GM20000 (cell line): ENCODE results near the gene TK1.
A peak's percentile ranks its signal among the peaks of the same experiment; 100 is the strongest.
"Not testable (repeated sequence)": the region's sequence is repeated elsewhere in the genome, so short reads cannot be mapped to it uniquely, and the experiment has no call there.

Experiments
- DNase-seq: peaks from one replicate; pipeline ENCODE4 v3.0.0; 2012; ENCODE audit warnings: low spot score
- CTCF ChIP-seq: IDR thresholded peaks from 2 replicates; pipeline ENCODE4 v1.5.1; 2012; ENCODE audit warnings: mild to moderate bottlenecking, control low read depth; ENCODE audit errors: extremely low read depth, missing control alignments

The TK1 gene

GRCh38 chr17:78186692-78187595, at the start of gene TK1, which contains the start of gene AFMID:
Gene TK1, minus strand, starts transcription at chr17:78187052. Its CDS starts 58 bp downstream, at chr17:78186994.
Gene AFMID, plus strand, starts transcription at chr17:78187362. Its CDS starts 9 bp downstream, at chr17:78187371.
- peak; percentile 27 for TF ChIP-seq CTCF
- peak; percentile 97 for DNase-seq

- TF ChIP-seq CTCF: no peak
- no peak for DNase-seq
Measured at GRCh38 chr17:78235885-78236284, 49.0 kb upstream of the TK1 start.

- DNase-seq: not testable (repeated sequence)
Measured at GRCh38 chr17:78235022-78235421, 48.2 kb upstream of the TK1 start.

GRCh38 chr17:78234261-78234865, 47.5 kb upstream of the TK1 start:
- TF ChIP-seq CTCF: no peak
- DNase-seq: no peak

GRCh38 chr17:78233678-78234077, 46.8 kb upstream of the TK1 start:
- DNase-seq: no peak
- no peak for TF ChIP-seq CTCF

GRCh38 chr17:78232859-78233173, 46.0 kb upstream of the TK1 start:
- no peak for TF ChIP-seq CTCF
- no peak for DNase-seq

GRCh38 chr17:78231991-78232858, 45.4 kb upstream of the TK1 start:
- TF ChIP-seq CTCF: no peak
- DNase-seq: peak; percentile 67
